H9 (cell line): Measurements from ENCODE around the gene BTG4. TPM values are rescaled to one million over a fixed set of nuclear protein-coding genes. Genes with fewer than 3 reads are reported as not detected.
A peak's percentile ranks its signal among the peaks of the same experiment; 100 is the strongest.

Source experiments
- DNase-seq: peaks from one replicate; pipeline ENCODE4 v3.0.0-alpha.2; 2017
- H2AFZ ChIP-seq: one replicate; pipeline ENCODE4 v1.6.1; 2013; ENCODE audit warnings: mild to moderate bottlenecking, low read length, control low read depth, moderate library complexity
- H2AK5ac ChIP-seq: 2 replicates; pipeline ENCODE4 v1.6.1; 2013; ENCODE audit warnings: low read length, control low read depth, mixed read lengths; ENCODE audit not compliant: insufficient read length
- H2BK120ac ChIP-seq: one replicate; pipeline ENCODE4 v1.6.1; 2013; ENCODE audit warnings: low read depth, mild to moderate bottlenecking, low read length, control low read depth, inconsistent platforms; ENCODE audit not compliant: poor library complexity, severe bottlenecking
- H2BK12ac ChIP-seq: 2 replicates; pipeline ENCODE4 v1.6.1; 2013; ENCODE audit warnings: low read length, control low read depth, mixed read lengths, low read depth; ENCODE audit not compliant: insufficient read length
- H2BK15ac ChIP-seq: 2 replicates; pipeline ENCODE4 v1.6.1; 2013; ENCODE audit warnings: low read depth, low read length, control low read depth
- H2BK20ac ChIP-seq: one replicate; pipeline ENCODE4 v1.6.1; 2013; ENCODE audit warnings: low read depth, mild to moderate bottlenecking, low read length, control low read depth, inconsistent platforms; ENCODE audit not compliant: poor library complexity, severe bottlenecking
- H2BK5ac ChIP-seq: 2 replicates; pipeline ENCODE4 v1.6.1; 2013; ENCODE audit warnings: low read length, control low read depth, mixed read lengths; ENCODE audit not compliant: insufficient read length
- H3K14ac ChIP-seq: 2 replicates; pipeline ENCODE4 v1.6.1; 2013; ENCODE audit warnings: low read length, control low read depth; ENCODE audit not compliant: insufficient read depth
- H3K18ac ChIP-seq: 2 replicates; pipeline ENCODE4 v1.6.1; 2013; ENCODE audit warnings: low read depth, mild to moderate bottlenecking, mixed read lengths, low read length, control low read depth; ENCODE audit not compliant: insufficient read length
- H3K23ac ChIP-seq: 2 replicates; pipeline ENCODE4 v1.6.1; 2013; ENCODE audit warnings: low read length, control low read depth, mixed read lengths, low read depth; ENCODE audit not compliant: insufficient read length
- H3K23me2 ChIP-seq: 2 replicates; pipeline ENCODE4 v1.6.1; 2013; ENCODE audit warnings: low read depth, mild to moderate bottlenecking, mixed read lengths, low read length, control low read depth; ENCODE audit not compliant: insufficient read length, poor library complexity, severe bottlenecking
- H3K27ac ChIP-seq: 2 replicates; pipeline ENCODE4 v1.5.1; 2013; ENCODE audit warnings: low read length, control low read depth, mixed read lengths, low read depth; ENCODE audit not compliant: insufficient read length
- H3K27me3 ChIP-seq: 2 replicates; pipeline ENCODE4 v1.6.1; 2013; ENCODE audit warnings: low read length, control low read depth, inconsistent platforms; ENCODE audit not compliant: insufficient read depth
- H3K4ac ChIP-seq: 2 replicates; pipeline ENCODE4 v1.6.1; 2013; ENCODE audit warnings: low read depth, mild to moderate bottlenecking, control low read depth, inconsistent platforms, low read length, moderate library complexity
- H3K4me1 ChIP-seq: 2 replicates; pipeline ENCODE4 v1.6.1; 2013; ENCODE audit warnings: low read length, control low read depth, inconsistent platforms; ENCODE audit not compliant: insufficient read depth
- H3K4me2 ChIP-seq: 2 replicates; pipeline ENCODE4 v1.6.1; 2013; ENCODE audit warnings: low read length, control low read depth, mixed read lengths; ENCODE audit not compliant: insufficient read length, insufficient read depth
- H3K56ac ChIP-seq: 2 replicates; pipeline ENCODE4 v1.6.1; 2013; ENCODE audit warnings: low read depth, mild to moderate bottlenecking, mixed read lengths, low read length, control low read depth; ENCODE audit not compliant: insufficient read length
- H3K79me1 ChIP-seq: 2 replicates; pipeline ENCODE4 v1.6.1; 2013; ENCODE audit warnings: low read depth, mild to moderate bottlenecking, moderate library complexity, low read length, control low read depth, inconsistent platforms; ENCODE audit not compliant: insufficient read depth, poor library complexity, severe bottlenecking
- H3K79me2 ChIP-seq: 2 replicates; pipeline ENCODE4 v1.6.1; 2013; ENCODE audit warnings: low read length, control low read depth, inconsistent platforms; ENCODE audit not compliant: insufficient read depth
- H3K9ac ChIP-seq: 2 replicates; pipeline ENCODE4 v1.6.1; 2013; ENCODE audit warnings: low read length, control low read depth, mixed read lengths; ENCODE audit not compliant: insufficient read length; ENCODE audit errors: extremely low read depth
- H3K9me3 ChIP-seq: one replicate; pipeline ENCODE4 v1.6.1; 2013; ENCODE audit warnings: low read depth, low read length, inconsistent platforms; ENCODE audit not compliant: control insufficient read depth
- H3T11ph ChIP-seq: one replicate; pipeline ENCODE4 v1.6.1; 2013; ENCODE audit warnings: mild to moderate bottlenecking, low read length, control low read depth, inconsistent platforms
- H4K20me1 ChIP-seq: one replicate; pipeline ENCODE4 v1.6.1; 2013; ENCODE audit not compliant: control insufficient read depth, insufficient read length, insufficient read depth
- H4K5ac ChIP-seq: 2 replicates; pipeline ENCODE4 v1.6.1; 2013; ENCODE audit warnings: low read depth, mild to moderate bottlenecking, mixed read lengths, low read length, control low read depth; ENCODE audit not compliant: insufficient read length
- H4K8ac ChIP-seq: replicated peaks from 2 replicates; pipeline ENCODE4 v1.6.1; 2013; ENCODE audit warnings: low read length, control low read depth, mixed read lengths, low read depth; ENCODE audit not compliant: insufficient read length
- H4K91ac ChIP-seq: 2 replicates; pipeline ENCODE4 v1.6.1; 2013; ENCODE audit warnings: low read depth, mild to moderate bottlenecking, moderate library complexity, mixed read lengths, low read length, control low read depth; ENCODE audit not compliant: insufficient read length
- H3K27ac Mint-ChIP-seq, 3 experiments: 2 replicates in 2 of 3; 3 replicates in 1 of 3; pipeline ENCODE4 v1.8.0; 2020 to 2021; ENCODE audit warnings: mixed read lengths in 3 of 3, mild to moderate bottlenecking in 1 of 3, moderate library complexity in 1 of 3
- H3K27me3 Mint-ChIP-seq: 2 replicates; pipeline ENCODE4 v1.8.0; 2021; ENCODE audit warnings: low read depth, mild to moderate bottlenecking, moderate library complexity, mixed read lengths
- H3K36me3 Mint-ChIP-seq, 3 experiments: 2 replicates in 2 of 3; 3 replicates in 1 of 3; pipeline ENCODE4 v1.8.0; 2020 to 2021; ENCODE audit warnings: low read depth in 3 of 3, mixed read lengths in 3 of 3; ENCODE audit not compliant: insufficient read depth in 1 of 3
- H3K4me1 Mint-ChIP-seq, 2 experiments: 2 replicates each; pipeline ENCODE4 v1.8.0; 2020; ENCODE audit warnings: mixed read lengths in 2 of 2
- H3K4me3 Mint-ChIP-seq, 2 experiments: 2 replicates in 1 of 2; 3 replicates in 1 of 2; pipeline ENCODE4 v1.8.0; 2020 to 2021; ENCODE audit warnings: mild to moderate bottlenecking in 2 of 2, mixed read lengths in 2 of 2, moderate library complexity in 1 of 2
- H3K9me3 Mint-ChIP-seq, 2 experiments: 2 replicates in 1 of 2; 3 replicates in 1 of 2; pipeline ENCODE4 v1.8.0; 2020; ENCODE audit warnings: mild to moderate bottlenecking in 2 of 2, mixed read lengths in 2 of 2, moderate library complexity in 1 of 2
- WGBS: extraction: QIAGEN DNeasy Blood & Tissue Kit; methylation state at CpG from one replicate; pipeline ENCODE4 v1.1.7; 2013; ENCODE audit warnings: missing lambda C conversion rate, low lambda C conversion rate, mixed read lengths; ENCODE audit not compliant: insufficient read length; ENCODE audit errors: extremely low coverage; 5-methylcytosine and 5-hydroxymethylcytosine counted together
- total RNA-seq: library from RNA; stranded (reverse); gene quantifications from 2 replicates; pipeline ENCODE4 v1.2.1, GENCODE V29; 2021
- TF ChIP-seq, protein P1 (sequence below): fragments of 200-600 bp; sonication (generic); conservative IDR thresholded peaks from 3 replicates; pipeline ENCODE4 v1.8.0; 2021; ENCODE audit warnings: antibody characterized with exemption, mild to moderate bottlenecking

The BTG4 gene
- total RNA-seq, 1 experiment from 2014 or later, result not detected

DNA sequence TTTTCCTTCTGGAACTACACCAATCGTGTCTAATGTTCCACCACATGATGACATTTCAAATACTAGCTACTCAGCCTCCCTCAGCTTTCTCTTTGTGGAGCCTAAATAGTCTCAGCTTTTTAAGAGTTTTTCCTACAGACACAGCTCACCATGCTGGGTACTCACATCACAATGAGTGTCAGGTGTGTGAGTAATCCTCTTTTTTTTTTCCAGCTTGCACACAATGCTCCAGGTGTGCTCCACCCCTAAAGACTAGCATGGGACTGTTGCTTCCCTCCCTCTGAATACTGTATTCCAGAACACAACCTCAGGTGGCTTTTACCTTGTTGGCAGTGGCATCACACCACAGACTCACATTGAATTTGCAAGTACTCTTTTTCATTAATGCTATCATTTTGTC is 11.7 kb downstream of the BTG4 start:
- no peak overlapping the region for H3K56ac ChIP-seq
- no CpG with 5 or more reads among the region's 1 CpG for WGBS
- H3K27ac ChIP-seq, result no peak overlapping the region
- H3K36me3 Mint-ChIP-seq, result no peaks in the 10 kb centered on the region
- H3K4me1 ChIP-seq, result no peaks in the 10 kb centered on the region; the same call in 1 of the 2 replicates
- TF ChIP-seq, protein P1, sequence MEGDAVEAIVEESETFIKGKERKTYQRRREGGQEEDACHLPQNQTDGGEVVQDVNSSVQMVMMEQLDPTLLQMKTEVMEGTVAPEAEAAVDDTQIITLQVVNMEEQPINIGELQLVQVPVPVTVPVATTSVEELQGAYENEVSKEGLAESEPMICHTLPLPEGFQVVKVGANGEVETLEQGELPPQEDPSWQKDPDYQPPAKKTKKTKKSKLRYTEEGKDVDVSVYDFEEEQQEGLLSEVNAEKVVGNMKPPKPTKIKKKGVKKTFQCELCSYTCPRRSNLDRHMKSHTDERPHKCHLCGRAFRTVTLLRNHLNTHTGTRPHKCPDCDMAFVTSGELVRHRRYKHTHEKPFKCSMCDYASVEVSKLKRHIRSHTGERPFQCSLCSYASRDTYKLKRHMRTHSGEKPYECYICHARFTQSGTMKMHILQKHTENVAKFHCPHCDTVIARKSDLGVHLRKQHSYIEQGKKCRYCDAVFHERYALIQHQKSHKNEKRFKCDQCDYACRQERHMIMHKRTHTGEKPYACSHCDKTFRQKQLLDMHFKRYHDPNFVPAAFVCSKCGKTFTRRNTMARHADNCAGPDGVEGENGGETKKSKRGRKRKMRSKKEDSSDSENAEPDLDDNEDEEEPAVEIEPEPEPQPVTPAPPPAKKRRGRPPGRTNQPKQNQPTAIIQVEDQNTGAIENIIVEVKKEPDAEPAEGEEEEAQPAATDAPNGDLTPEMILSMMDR, result no peak
- no peak overlapping the region for H3K23ac ChIP-seq
- H3K9me3 Mint-ChIP-seq, result no peaks in the 10 kb centered on the region; a peak in 1 of 5 replicates
- H4K20me1 ChIP-seq, result no peaks in the 10 kb centered on the region
- H3T11ph ChIP-seq, result no peak overlapping the region
- H3K9ac ChIP-seq, result no peak overlapping the region
- H4K8ac ChIP-seq, result no peak overlapping the region
- H4K91ac ChIP-seq, result no peak overlapping the region
- H2BK12ac ChIP-seq, result no peak overlapping the region
- no peaks in the 10 kb centered on the region for H3K79me2 ChIP-seq
- H3K14ac ChIP-seq, result no peak overlapping the region
- H2BK15ac ChIP-seq, result no peak overlapping the region
- no peak overlapping the region for H4K5ac ChIP-seq
- peaks cover 8% of the 10 kb centered on the region for H3K27me3 Mint-ChIP-seq
- no peak overlapping the region for H2AK5ac ChIP-seq
- H3K18ac ChIP-seq, result no peak overlapping the region
- no peaks in the 10 kb centered on the region for H3K79me1 ChIP-seq
- no peak overlapping the region for H2AFZ ChIP-seq
- H3K27me3 ChIP-seq, result no peaks in the 10 kb centered on the region
- no peaks in the 10 kb centered on the region for H3K23me2 ChIP-seq
- H3K4me2 ChIP-seq, result no peak overlapping the region
- H3K4me1 Mint-ChIP-seq, result peaks cover 16 to 19% of the 10 kb centered on the region in 2 experiments
- no peak overlapping the region for H2BK5ac ChIP-seq
- peak overlapping the region in 1 of 3 experiments; percentile 38; a peak in 1 of 7 replicates for H3K27ac Mint-ChIP-seq
- H2BK20ac ChIP-seq, result no peak overlapping the region
- H2BK120ac ChIP-seq, result no peak overlapping the region
- H3K9me3 ChIP-seq, result no peaks in the 10 kb centered on the region
- H3K4ac ChIP-seq, result no peak overlapping the region
- no peak overlapping the region for H3K4me3 Mint-ChIP-seq
- DNase-seq, result no peak
